Trophoblast cell (in vitro differentiated cells and primary cell): ENCODE data around the gene EIF2AK3.
"Not testable (repeated sequence)": the region's sequence is repeated elsewhere in the genome, so short reads cannot be mapped to it uniquely, and the experiment has no call there.

ENCODE experiments used
- DNase-seq, 2 donors: peaks; one replicate each; pipeline ENCODE4 v3.0.0-alpha.2; 2016
- H2AFZ ChIP-seq: 2 replicates; pipeline ENCODE4 v1.6.1; 2013; ENCODE audit warnings: low read length, moderate library complexity, mild to moderate bottlenecking; ENCODE audit not compliant: insufficient read depth, poor library complexity
- H2AK5ac ChIP-seq: 2 replicates; pipeline ENCODE4 v1.6.1; 2013; ENCODE audit warnings: mild to moderate bottlenecking, low read length
- H2BK120ac ChIP-seq: 2 replicates; pipeline ENCODE4 v1.6.1; 2013; ENCODE audit warnings: low read length, mild to moderate bottlenecking, moderate library complexity; ENCODE audit not compliant: insufficient read depth, poor library complexity
- H2BK12ac ChIP-seq: 2 replicates; pipeline ENCODE4 v1.6.1; 2013; ENCODE audit warnings: mild to moderate bottlenecking, low read length, moderate library complexity
- H2BK5ac ChIP-seq: 2 replicates; pipeline ENCODE4 v1.6.1; 2013; ENCODE audit warnings: low read length, low read depth, moderate library complexity, mild to moderate bottlenecking; ENCODE audit not compliant: poor library complexity
- H3K14ac ChIP-seq: 2 replicates; pipeline ENCODE4 v1.6.1; 2013; ENCODE audit warnings: mild to moderate bottlenecking, low read length
- H3K18ac ChIP-seq: 2 replicates; pipeline ENCODE4 v1.6.1; 2013; ENCODE audit warnings: mild to moderate bottlenecking, low read length
- H3K23ac ChIP-seq: 2 replicates; pipeline ENCODE4 v1.6.1; 2013; ENCODE audit warnings: low read length
- H3K27ac ChIP-seq: 2 replicates; pipeline ENCODE4 v1.5.1; 2013; ENCODE audit warnings: low read depth, mild to moderate bottlenecking, inconsistent platforms, low read length, moderate library complexity
- H3K27me3 ChIP-seq: 2 replicates; pipeline ENCODE4 v1.6.1; 2013; ENCODE audit warnings: inconsistent platforms, mild to moderate bottlenecking, low read length, moderate library complexity; ENCODE audit not compliant: insufficient read depth
- H3K36me3 ChIP-seq, 2 experiments: 1 replicate in 1 of 2; 2 replicates in 1 of 2; pipeline ENCODE4 v1.6.1; 2013; ENCODE audit warnings: low read length in 2 of 2, mild to moderate bottlenecking in 2 of 2, moderate library complexity in 1 of 2; ENCODE audit not compliant: insufficient read depth in 2 of 2, control insufficient read depth in 1 of 2
- H3K4ac ChIP-seq: 2 replicates; pipeline ENCODE4 v1.6.1; 2013; ENCODE audit warnings: low read depth, mild to moderate bottlenecking, low read length, moderate library complexity
- H3K4me1 ChIP-seq, 2 experiments: 1 replicate in 1 of 2; 2 replicates in 1 of 2; pipeline ENCODE4 v1.6.1; 2013; ENCODE audit warnings: low read length in 2 of 2, mild to moderate bottlenecking in 2 of 2, moderate library complexity in 1 of 2; ENCODE audit not compliant: insufficient read depth in 2 of 2, control insufficient read depth in 1 of 2
- H3K4me2 ChIP-seq: 2 replicates; pipeline ENCODE4 v1.6.1; 2013; ENCODE audit warnings: inconsistent platforms, mild to moderate bottlenecking, low read length, moderate library complexity
- H3K4me3 ChIP-seq: 2 replicates; pipeline ENCODE4 v1.5.1; 2013; ENCODE audit warnings: mild to moderate bottlenecking, low read depth, low read length, inconsistent platforms
- H3K79me1 ChIP-seq: one replicate; pipeline ENCODE4 v1.6.1; 2013; ENCODE audit warnings: low read length
- H3K79me2 ChIP-seq: 2 replicates; pipeline ENCODE4 v1.6.1; 2013; ENCODE audit warnings: low read length, mild to moderate bottlenecking; ENCODE audit not compliant: control insufficient read depth, insufficient read depth, poor library complexity
- H3K9ac ChIP-seq: 2 replicates; pipeline ENCODE4 v1.6.1; 2013; ENCODE audit warnings: mild to moderate bottlenecking, low read length
- H3K9me3 ChIP-seq: 2 replicates; pipeline ENCODE4 v1.6.1; 2013; ENCODE audit warnings: low read depth, mild to moderate bottlenecking, control low read depth, inconsistent platforms, low read length; ENCODE audit not compliant: insufficient read depth
- H4K12ac ChIP-seq: 2 replicates; pipeline ENCODE4 v1.6.1; 2013; ENCODE audit warnings: low read depth, mild to moderate bottlenecking, low read length, moderate library complexity
- H4K8ac ChIP-seq: 2 replicates; pipeline ENCODE4 v1.6.1; 2013; ENCODE audit warnings: low read depth, mild to moderate bottlenecking, low read length, moderate library complexity
- H4K91ac ChIP-seq: one replicate; pipeline ENCODE4 v1.6.1; 2013; ENCODE audit warnings: low read depth, mild to moderate bottlenecking, low read length, moderate library complexity
- WGBS: extraction: QIAGEN DNeasy Blood & Tissue Kit; methylation state at CpG from one replicate; pipeline ENCODE4 v1.1.7; 2013; ENCODE audit warnings: missing lambda C conversion rate; ENCODE audit not compliant: insufficient read length, insufficient coverage; ENCODE audit errors: extremely low coverage; 5-methylcytosine and 5-hydroxymethylcytosine counted together

The EIF2AK3 gene

GRCh38 chr2:88623831-88624465 lies 3.3 kb downstream of the EIF2AK3 start:
- not testable (repeated sequence) for H2AFZ ChIP-seq, H2BK12ac ChIP-seq, H4K91ac ChIP-seq, H3K9me3 ChIP-seq, H3K27ac ChIP-seq, H3K27me3 ChIP-seq, H3K36me3 ChIP-seq, H3K4me2 ChIP-seq, H2BK5ac ChIP-seq, H3K23ac ChIP-seq, H3K9ac ChIP-seq, H4K12ac ChIP-seq, H4K8ac ChIP-seq, H2BK120ac ChIP-seq, H2AK5ac ChIP-seq, H3K14ac ChIP-seq, H3K4me1 ChIP-seq, H3K4me3 ChIP-seq, DNase-seq, H3K18ac ChIP-seq
- no CpG with 5 or more reads among the region's 11 CpGs for WGBS
- Histone ChIP-seq H3K79me2 (peaks cover 16% of the 10 kb centered on the region), H3K79me1 (peaks cover 16% of the 10 kb centered on the region), H3K4ac (peak overlapping the region; percentile 49)

- peaks cover 0 to 4% of the 10 kb centered on the region in 2 experiments for H3K4me1 ChIP-seq
- H3K9ac ChIP-seq = no peak overlapping the region
- no peak overlapping the region for H3K4me2 ChIP-seq
- no peak overlapping the region for H3K18ac ChIP-seq
- H3K79me1 ChIP-seq = peaks cover 9% of the 10 kb centered on the region
- no peak overlapping the region for H3K4me3 ChIP-seq
- H2BK12ac ChIP-seq = no peak overlapping the region
- H3K27me3 ChIP-seq = no peaks in the 10 kb centered on the region
- H3K4ac ChIP-seq = no peak overlapping the region
- no peak for DNase-seq
- no peak overlapping the region for H3K23ac ChIP-seq
- H3K9me3 ChIP-seq = no peaks in the 10 kb centered on the region
- no peak overlapping the region for H2BK120ac ChIP-seq
- H2AK5ac ChIP-seq = no peak overlapping the region
- H4K91ac ChIP-seq = no peak overlapping the region
- H2BK5ac ChIP-seq = no peak overlapping the region
- no peak overlapping the region for H4K8ac ChIP-seq
- no peak overlapping the region for H3K14ac ChIP-seq
- no CpG with 5 or more reads among the region's 1 CpG for WGBS
- no peak overlapping the region for H4K12ac ChIP-seq
- no peaks in the 10 kb centered on the region for H3K36me3 ChIP-seq
- peaks cover 12% of the 10 kb centered on the region for H3K79me2 ChIP-seq
- no peak overlapping the region for H3K27ac ChIP-seq
- H2AFZ ChIP-seq = no peak overlapping the region
Measured at GRCh38 chr2:88622307-88622706, 5.0 kb downstream of the EIF2AK3 start.

DNA sequence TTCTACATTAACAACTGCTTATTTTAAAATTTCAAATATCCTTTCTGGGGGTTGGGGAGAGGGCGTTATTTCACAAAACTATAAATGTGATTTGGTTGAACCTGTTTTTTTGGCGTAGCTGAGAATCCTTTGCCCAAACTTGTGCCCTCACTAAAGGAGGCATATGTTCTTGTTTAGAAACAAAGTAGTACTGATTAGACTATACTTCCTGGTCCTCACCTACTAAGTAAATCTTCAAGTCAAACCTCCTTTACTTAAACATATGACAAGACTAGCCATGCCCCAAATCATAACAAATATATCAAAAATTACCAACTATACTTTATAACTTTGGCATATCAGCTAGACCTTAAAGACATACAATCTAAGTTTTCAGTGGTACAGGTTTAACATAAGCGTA lies 5.8 kb downstream of the EIF2AK3 start:
- no peaks in the 10 kb centered on the region for H3K27me3 ChIP-seq
- H4K12ac ChIP-seq = no peak overlapping the region
- no peak overlapping the region for H2BK12ac ChIP-seq
- no peak overlapping the region for H3K27ac ChIP-seq
- no CpG with 5 or more reads among the region's 3 CpGs for WGBS
- H2BK5ac ChIP-seq = no peak overlapping the region
- no peak overlapping the region for H2AK5ac ChIP-seq
- no peak overlapping the region for H3K18ac ChIP-seq
- H3K4me1 ChIP-seq = peaks cover 0 to 4% of the 10 kb centered on the region in 2 experiments
- no peak overlapping the region for H3K23ac ChIP-seq
- H2BK120ac ChIP-seq = no peak overlapping the region
- no peak overlapping the region for H4K8ac ChIP-seq
- no peak overlapping the region for H3K4ac ChIP-seq
- no peak overlapping the region for H3K4me2 ChIP-seq
- H3K9me3 ChIP-seq = no peaks in the 10 kb centered on the region
- no peak overlapping the region for H2AFZ ChIP-seq
- DNase-seq = no peak
- H3K36me3 ChIP-seq = no peaks in the 10 kb centered on the region
- H3K9ac ChIP-seq = no peak overlapping the region
- peaks cover under 1% of the 10 kb centered on the region for H3K79me1 ChIP-seq
- H3K79me2 ChIP-seq = peaks cover 4% of the 10 kb centered on the region
- H3K4me3 ChIP-seq = no peak overlapping the region
- H4K91ac ChIP-seq = no peak overlapping the region
- no peak overlapping the region for H3K14ac ChIP-seq

DNA sequence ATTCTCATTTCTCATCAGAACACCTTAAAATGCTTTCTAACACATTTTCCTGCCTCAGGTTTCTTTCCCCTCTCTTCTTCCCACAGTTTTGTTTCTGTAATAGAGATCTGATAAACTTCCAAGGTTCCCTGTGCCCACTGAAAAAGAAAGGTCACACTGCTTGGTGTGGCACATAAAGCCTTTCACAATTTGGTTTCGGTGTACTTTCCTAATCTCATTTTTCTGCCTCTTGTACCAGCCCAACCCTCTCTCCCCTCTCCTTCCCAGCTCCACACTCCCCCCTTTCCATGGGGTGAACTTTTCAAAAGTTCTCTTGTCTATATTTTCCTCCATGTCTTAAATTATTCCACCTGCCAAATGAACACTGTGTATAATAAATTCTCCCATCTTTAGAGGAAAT lies 7.2 kb downstream of the EIF2AK3 start:
- H3K23ac ChIP-seq = no peak overlapping the region
- H4K8ac ChIP-seq = no peak overlapping the region
- H3K27ac ChIP-seq = no peak overlapping the region
- peaks cover 2% of the 10 kb centered on the region for H3K79me2 ChIP-seq
- no peaks in the 10 kb centered on the region for H3K79me1 ChIP-seq
- no peak for DNase-seq
- peak overlapping the region; percentile 36 for H3K4ac ChIP-seq
- no peak overlapping the region for H2AK5ac ChIP-seq
- peaks cover under 1 to 1% of the 10 kb centered on the region in 2 experiments for H3K4me1 ChIP-seq
- H2BK12ac ChIP-seq = no peak overlapping the region
- WGBS = no CpG with 5 or more reads among the region's 1 CpG
- no peak overlapping the region for H3K4me3 ChIP-seq
- H3K14ac ChIP-seq = no peak overlapping the region
- H3K18ac ChIP-seq = no peak overlapping the region
- H2BK120ac ChIP-seq = no peak overlapping the region
- H3K27me3 ChIP-seq = no peaks in the 10 kb centered on the region
- H2BK5ac ChIP-seq = no peak overlapping the region
- H4K12ac ChIP-seq = no peak overlapping the region
- no peak overlapping the region for H4K91ac ChIP-seq
- no peak overlapping the region for H3K9ac ChIP-seq
- H3K4me2 ChIP-seq = no peak overlapping the region
- no peaks in the 10 kb centered on the region for H3K9me3 ChIP-seq
- H3K36me3 ChIP-seq = no peaks in the 10 kb centered on the region
- no peak overlapping the region for H2AFZ ChIP-seq
